Measurements from ENCODE around the gene OR4C45. TPM values are rescaled to one million over a fixed set of nuclear protein-coding genes. Genes with fewer than 3 reads are reported as not detected.
"Not testable (repeated sequence)": the region's sequence is repeated elsewhere in the genome, so short reads cannot be mapped to it uniquely, and the experiment has no call there.

The OR4C45 gene
- total RNA-seq, 1 donor = not detected

GRCh38 chr11:50078946-50079345, 46.3 kb downstream of the OR4C45 start:
- not testable (repeated sequence) for H3K4me1 ChIP-seq (ENCODE audit: insufficient read depth, low read length); H3K27me3 ChIP-seq (ENCODE audit: insufficient read depth, low read length); H3K4me3 ChIP-seq (ENCODE audit: low read length); H3K9me3 ChIP-seq (ENCODE audit: low read depth, low read length)

- Histone ChIP-seq H3K4me3 (ENCODE audit: low read length) (no peak overlapping the region), H3K4me1 (ENCODE audit: insufficient read depth, low read length) (no peaks in the 10 kb centered on the region), H3K9me3 (ENCODE audit: low read depth, low read length) (no peaks in the 10 kb centered on the region), H3K27me3 (ENCODE audit: insufficient read depth, low read length) (no peaks in the 10 kb centered on the region)
These were observed 47.6 kb downstream of the OR4C45 start for GRCh38 chr11:50080256-50080655.

Other genes starting within 250 kb of the OR4C45 start
- gene OR4C13, start 80.5 kb upstream of the OR4C45 start, total RNA-seq = not detected
- gene OR4C12, start 50.3 kb upstream of the OR4C45 start, total RNA-seq = not detected

All from mononuclear cell (primary cell).